ENCODE measurements around the gene TMCC3.

- TF ChIP-seq CTCF (IDR thresholded peaks at IDR 0.05) (no peak), POLR2AphosphoS5 (IDR thresholded peaks at IDR 0.05) (no peak)
These were observed 27.9 kb downstream of the TMCC3 start for GRCh38 chr12:94622475-94622874.

All from stomach (tissue), 4 donors.